ENCODE measurements around the gene FGB.

FGB gene

GRCh38 chr4:154528869-154529268 lies 33.9 kb upstream of the FGB start:
- H3K27ac ChIP-seq: no peak overlapping the region
- TF ChIP-seq CTCF (IDR thresholded peaks at IDR 0.05) (no peak), ZFX (IDR thresholded peaks at IDR 0.05; ENCODE audit: borderline replicate concordance) (no peak)

DNA sequence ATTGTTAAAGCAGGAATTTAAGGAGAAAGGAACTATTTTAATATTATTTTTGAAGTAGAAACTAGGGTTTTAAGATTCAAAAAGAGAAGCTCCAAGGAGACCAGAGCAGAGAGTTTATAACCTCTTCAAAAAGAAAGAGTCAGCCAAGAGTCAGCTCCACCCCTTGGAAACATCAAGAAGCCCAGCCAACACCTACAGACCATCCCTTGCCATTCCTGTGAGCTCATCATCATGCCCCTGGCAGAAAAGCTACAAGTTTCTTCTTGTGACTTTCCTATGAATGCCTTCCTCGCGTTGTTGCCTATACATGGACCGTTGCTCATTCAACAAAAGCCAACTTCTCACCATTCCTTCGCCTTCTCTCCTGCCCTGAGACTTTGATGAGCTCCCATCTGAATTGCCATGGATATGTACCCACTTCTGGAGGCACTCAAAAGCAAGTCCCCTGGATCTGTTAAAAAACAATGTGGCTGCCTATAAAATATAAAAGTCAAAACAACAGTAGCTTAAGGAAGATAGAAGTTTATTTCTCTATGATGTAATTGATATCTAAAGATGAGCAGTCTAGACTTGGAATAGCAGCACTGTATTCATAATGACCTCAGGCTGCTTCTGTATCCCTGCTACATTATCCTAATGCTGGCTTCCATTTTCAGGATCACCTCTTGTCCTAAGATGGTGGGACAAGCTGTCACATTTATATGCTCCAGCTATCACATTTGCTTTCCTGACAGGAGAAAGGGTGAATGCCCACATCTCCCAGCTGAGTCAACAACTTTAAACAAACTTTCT lies 32.9 kb upstream of the FGB start:
- TF ChIP-seq CTCF (IDR thresholded peaks at IDR 0.05) (no peak), ZFX (IDR thresholded peaks at IDR 0.05; ENCODE audit: borderline replicate concordance) (no peak)
- no peak overlapping the region for H3K27ac ChIP-seq

DNA sequence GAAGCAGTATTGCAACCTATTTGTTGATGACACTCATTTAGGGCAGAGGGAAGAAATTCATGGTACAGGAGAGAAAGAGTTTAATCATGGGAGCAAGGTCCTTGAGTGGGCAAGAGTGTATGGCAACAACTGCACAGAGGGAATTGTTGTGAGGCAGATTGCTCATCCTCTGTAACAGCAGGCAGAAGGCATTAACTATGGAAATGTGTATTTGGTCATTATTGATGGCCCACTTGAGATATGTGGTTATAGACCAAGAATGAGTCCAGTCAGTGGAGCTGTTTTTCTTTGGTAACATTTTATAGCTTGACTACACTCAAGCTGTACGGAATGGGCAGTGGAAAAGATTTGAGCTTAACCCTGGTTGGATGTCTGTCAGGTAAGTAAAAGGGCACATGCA lies 28.5 kb upstream of the FGB start:
- no peak overlapping the region for H3K27ac ChIP-seq
- TF ChIP-seq ZFX (IDR thresholded peaks at IDR 0.05; ENCODE audit: borderline replicate concordance) (no peak), CTCF (IDR thresholded peaks at IDR 0.05) (no peak)

GRCh38 chr4:154542271-154542879 lies 20.4 kb upstream of the FGB start:
- no peak overlapping the region for H3K27ac ChIP-seq
- TF ChIP-seq ZFX (IDR thresholded peaks at IDR 0.05; ENCODE audit: borderline replicate concordance) (no peak), CTCF (IDR thresholded peaks at IDR 0.05) (no peak)

DNA sequence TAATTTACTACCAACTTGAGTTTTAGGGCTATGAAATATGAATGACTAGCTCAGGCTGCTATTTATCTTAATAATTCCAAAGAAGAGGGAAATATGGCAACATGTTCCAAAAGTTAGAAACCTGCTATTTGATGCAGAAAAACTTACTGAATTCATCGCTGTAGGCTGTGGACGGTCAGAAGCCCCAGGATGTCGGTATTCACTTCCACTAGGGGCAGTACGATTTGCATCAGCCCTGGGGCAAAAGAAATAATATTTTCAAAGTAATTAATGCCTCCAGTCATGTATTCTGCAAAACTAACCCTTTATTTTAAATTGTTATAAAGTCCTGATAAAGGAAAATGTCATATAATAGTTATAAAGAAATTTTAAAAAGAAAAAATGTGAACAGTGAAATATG lies 17.1 kb upstream of the FGB start:
- TF ChIP-seq CTCF (IDR thresholded peaks at IDR 0.05) (peak; percentile 10; the same call in 1 of the 2 replicates), ZFX (IDR thresholded peaks at IDR 0.05; ENCODE audit: borderline replicate concordance) (no peak)
- H3K27ac ChIP-seq: no peak overlapping the region

DNA sequence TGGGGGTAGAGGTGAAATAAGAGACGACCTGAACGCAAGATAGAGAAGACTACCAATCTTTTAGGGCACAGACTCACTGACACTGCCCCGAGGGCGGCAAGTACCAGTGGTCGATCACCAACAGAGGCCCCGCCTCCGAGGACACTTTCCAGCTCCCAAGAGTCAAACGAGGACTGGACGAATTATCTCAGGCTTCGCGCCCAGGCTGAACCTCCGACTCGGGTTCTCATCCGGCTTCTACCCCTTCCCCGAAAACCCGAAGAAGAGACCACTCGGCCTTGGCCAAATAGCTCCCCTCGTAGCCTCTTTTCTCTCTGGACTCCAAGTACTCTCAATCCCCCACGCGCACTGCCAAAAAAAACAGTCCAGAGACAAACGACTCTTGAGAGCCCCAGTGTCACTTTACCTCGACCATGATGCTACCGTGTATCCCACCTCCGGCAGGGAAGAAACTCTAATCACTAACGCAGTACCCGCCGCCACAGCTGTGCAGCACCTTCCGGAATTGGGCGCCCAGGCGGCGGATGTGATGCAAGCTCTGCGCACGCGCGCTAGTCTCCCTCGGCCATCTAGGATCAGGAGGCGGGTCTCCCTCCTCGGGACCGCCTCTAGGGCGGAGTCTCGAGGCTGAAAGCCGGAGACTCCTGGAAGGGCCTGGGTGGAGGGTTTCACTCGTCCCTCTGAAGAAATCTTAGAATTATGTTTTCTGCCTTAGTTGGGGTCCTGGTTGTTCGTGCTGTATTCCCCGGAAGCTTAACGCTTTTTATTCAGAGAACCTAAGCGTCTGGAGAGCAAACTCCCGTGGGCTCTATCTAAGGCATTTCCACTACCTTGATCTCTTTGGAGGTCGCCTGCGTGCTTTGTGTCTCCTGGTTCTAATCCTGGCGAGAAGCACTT lies 12.7 kb upstream of the FGB start, which contains the start of gene PLRG1:
Gene PLRG1 (minus strand): TSS at position 507 of the 897 bp plus-strand sequence. CDS start 92 bp downstream, at position 415.
- TF ChIP-seq ZFX (IDR thresholded peaks at IDR 0.05; ENCODE audit: borderline replicate concordance): no peak
- no peak for TF ChIP-seq CTCF (IDR thresholded peaks at IDR 0.05)
- peak within 1 kb of the TSS; percentile 64 for H3K27ac ChIP-seq
